ENCODE data around the gene IL1A. TPM values are rescaled to one million over a fixed set of nuclear protein-coding genes. Genes with fewer than 3 reads are reported as not detected.

The IL1A gene
- total and polyA plus RNA-seq, 2 donors (not counting 3 experiments of a cell fraction or from before 2014, with no cell fraction given): 0.29 to 1.4 TPM

DNA sequence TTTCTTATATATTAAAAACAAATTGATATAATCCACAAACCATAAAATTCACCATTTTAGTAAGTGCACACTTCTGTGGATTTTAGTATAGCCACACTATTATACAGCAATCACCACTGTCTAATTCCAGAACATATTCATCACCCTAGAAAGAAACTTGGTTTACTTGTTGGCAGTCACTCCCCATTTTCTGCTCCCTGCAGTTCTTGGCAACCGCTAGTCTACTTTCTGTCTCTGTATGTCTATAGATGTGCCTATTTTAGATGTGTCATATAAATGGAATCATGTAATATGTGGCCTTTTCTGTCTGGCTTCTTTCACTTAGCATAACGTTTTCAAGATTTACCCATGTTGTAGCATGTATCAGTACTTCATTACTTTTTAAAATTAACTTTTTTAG, 25.6 kb downstream of the IL1A start:
- no TSS peak for BruUV-seq (replicated peaks)
- no peak overlapping the region for H3K27ac ChIP-seq (ENCODE audit: insufficient read depth, low read depth, low read length)
- no peak overlapping the region for H2AFZ ChIP-seq (ENCODE audit: low read depth, low read length)
- H3K9me1 ChIP-seq (replicated peaks; ENCODE audit: control insufficient read depth, extremely low read depth, insufficient read depth, low read length): no peaks in the 10 kb centered on the region
- no peak overlapping the region for H3K4me3 ChIP-seq (replicated peaks in 1 of 3; ENCODE audit: insufficient read depth in 1 of 3, low read depth in 1 of 3, low read length in 3 of 3)
- peaks cover 55% of the 10 kb centered on the region for H3K79me2 ChIP-seq (ENCODE audit: control insufficient read depth, insufficient read depth, low read length)
- intact Hi-C loops (cut with micrococcal nuclease) (no loop called here), dilution Hi-C loops (cut with MboI; ENCODE audit: extremely low pct_ligation_motif_present, low sequenced_read_pairs) (loop anchor here (25.0 kb wide), 1 partner anchor 179 kb away; no protein-coding TSS in a partner anchor)
- peaks cover 0 to 28% of the 10 kb centered on the region in 2 experiments for H3K36me3 ChIP-seq (ENCODE audit: control insufficient read depth in 2 of 2, extremely low read depth in 1 of 2, insufficient read depth in 2 of 2, low read length in 2 of 2)
- H3K9me3 ChIP-seq (replicated peaks; ENCODE audit: control insufficient read depth, insufficient read depth, low read length): no peaks in the 10 kb centered on the region
- H3K27me3 ChIP-seq (ENCODE audit: control insufficient read depth in 2 of 2, insufficient read depth in 2 of 2, low read length in 2 of 2): no peaks in the 10 kb centered on the region
- peaks cover 15% of the 10 kb centered on the region for H3K4me1 ChIP-seq (ENCODE audit: control insufficient read depth, extremely low read depth, insufficient read depth, low read length)
- H3K9ac ChIP-seq (replicated peaks; ENCODE audit: extremely low read depth, insufficient read depth, low read length): no peak overlapping the region
- no peak for FAIRE-seq
- H4K20me1 ChIP-seq (replicated peaks; ENCODE audit: control insufficient read depth, extremely low read depth, insufficient read depth, low read length): no peaks in the 10 kb centered on the region
- H3K4me2 ChIP-seq (ENCODE audit: insufficient read depth, low read length): no peak overlapping the region
- no peak for TF ChIP-seq MYC (IDR thresholded peaks at IDR 0.05; ENCODE audit: low read depth, low read length)
- TF ChIP-seq JUN (IDR thresholded peaks at IDR 0.05; ENCODE audit: borderline replicate concordance, insufficient read depth, insufficient read length, low read depth): no peak
- TF ChIP-seq EZH2 (IDR thresholded peaks at IDR 0.05; ENCODE audit: borderline replicate concordance, low read depth, low read length, severe bottlenecking): no peak
- no peak for TF ChIP-seq GATA2 (IDR thresholded peaks at IDR 0.05; ENCODE audit: insufficient read depth, insufficient read length, low read depth, low read length)
- DNase-seq (ENCODE audit: low read depth, low spot score): no peak
- ChIA-PET POLR2A (no interaction called here), CTCF (no interaction called here)

DNA sequence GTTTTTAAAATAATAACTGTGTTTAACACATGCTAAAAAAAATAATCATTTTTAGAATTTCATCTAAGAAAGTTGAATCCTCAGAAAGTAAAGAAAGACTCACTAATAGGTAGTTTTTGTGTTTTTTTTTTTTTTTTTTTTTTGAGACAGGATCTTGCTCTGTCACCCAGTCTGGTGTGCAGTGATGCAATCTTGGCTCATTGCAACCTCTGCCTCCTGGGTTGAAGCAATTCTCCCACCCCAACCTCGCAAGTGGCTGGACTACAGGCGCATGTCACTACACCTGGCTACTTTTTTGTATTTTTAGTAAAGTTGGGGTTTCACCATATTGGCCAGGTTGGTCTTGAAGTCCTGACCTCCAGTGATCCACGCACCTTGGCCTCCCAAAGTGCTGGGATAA, 27.0 kb downstream of the IL1A start:
- H3K27ac ChIP-seq (ENCODE audit: insufficient read depth, low read depth, low read length): no peak overlapping the region
- CTCF ChIA-PET: no interaction called here
- H3K4me1 ChIP-seq (ENCODE audit: control insufficient read depth, extremely low read depth, insufficient read depth, low read length): peaks cover 4% of the 10 kb centered on the region
- no peaks in the 10 kb centered on the region for H3K9me1 ChIP-seq (replicated peaks; ENCODE audit: control insufficient read depth, extremely low read depth, insufficient read depth, low read length)
- no peaks in the 10 kb centered on the region for H4K20me1 ChIP-seq (replicated peaks; ENCODE audit: control insufficient read depth, extremely low read depth, insufficient read depth, low read length)
- no peaks in the 10 kb centered on the region for H3K9me3 ChIP-seq (replicated peaks; ENCODE audit: control insufficient read depth, insufficient read depth, low read length)
- intact Hi-C loops (cut with micrococcal nuclease): no loop called here
- peaks cover 45% of the 10 kb centered on the region for H3K79me2 ChIP-seq (ENCODE audit: control insufficient read depth, insufficient read depth, low read length)
- no TSS peak for BruUV-seq (replicated peaks)
- no peaks in the 10 kb centered on the region for H3K27me3 ChIP-seq (ENCODE audit: control insufficient read depth in 2 of 2, insufficient read depth in 2 of 2, low read length in 2 of 2)
- H3K4me3 ChIP-seq (replicated peaks in 1 of 3; ENCODE audit: insufficient read depth in 1 of 3, low read depth in 1 of 3, low read length in 3 of 3): no peak overlapping the region
- no peak overlapping the region for H3K4me2 ChIP-seq (ENCODE audit: insufficient read depth, low read length)
- TF ChIP-seq, protein P1, sequence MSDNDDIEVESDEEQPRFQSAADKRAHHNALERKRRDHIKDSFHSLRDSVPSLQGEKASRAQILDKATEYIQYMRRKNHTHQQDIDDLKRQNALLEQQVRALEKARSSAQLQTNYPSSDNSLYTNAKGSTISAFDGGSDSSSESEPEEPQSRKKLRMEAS (IDR thresholded peaks at IDR 0.05; ENCODE audit: insufficient read depth, insufficient read length): no peak
- TF ChIP-seq, protein P2, sequence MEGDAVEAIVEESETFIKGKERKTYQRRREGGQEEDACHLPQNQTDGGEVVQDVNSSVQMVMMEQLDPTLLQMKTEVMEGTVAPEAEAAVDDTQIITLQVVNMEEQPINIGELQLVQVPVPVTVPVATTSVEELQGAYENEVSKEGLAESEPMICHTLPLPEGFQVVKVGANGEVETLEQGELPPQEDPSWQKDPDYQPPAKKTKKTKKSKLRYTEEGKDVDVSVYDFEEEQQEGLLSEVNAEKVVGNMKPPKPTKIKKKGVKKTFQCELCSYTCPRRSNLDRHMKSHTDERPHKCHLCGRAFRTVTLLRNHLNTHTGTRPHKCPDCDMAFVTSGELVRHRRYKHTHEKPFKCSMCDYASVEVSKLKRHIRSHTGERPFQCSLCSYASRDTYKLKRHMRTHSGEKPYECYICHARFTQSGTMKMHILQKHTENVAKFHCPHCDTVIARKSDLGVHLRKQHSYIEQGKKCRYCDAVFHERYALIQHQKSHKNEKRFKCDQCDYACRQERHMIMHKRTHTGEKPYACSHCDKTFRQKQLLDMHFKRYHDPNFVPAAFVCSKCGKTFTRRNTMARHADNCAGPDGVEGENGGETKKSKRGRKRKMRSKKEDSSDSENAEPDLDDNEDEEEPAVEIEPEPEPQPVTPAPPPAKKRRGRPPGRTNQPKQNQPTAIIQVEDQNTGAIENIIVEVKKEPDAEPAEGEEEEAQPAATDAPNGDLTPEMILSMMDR (IDR thresholded peaks at IDR 0.05; ENCODE audit: extremely low read depth in 1 of 2, insufficient read depth in 1 of 2, low read depth in 1 of 2, low read length in 2 of 2): no peak
- TF ChIP-seq EZH2 (IDR thresholded peaks at IDR 0.05; ENCODE audit: borderline replicate concordance, low read depth, low read length, severe bottlenecking): no peak
- no peak for TF ChIP-seq FOS (IDR thresholded peaks at IDR 0.05; ENCODE audit: borderline replicate concordance, insufficient read depth, low read length)
- TF ChIP-seq POLR2A (IDR thresholded peaks at IDR 0.05; ENCODE audit: low read depth, low read length): no peak
- TF ChIP-seq GATA2 (IDR thresholded peaks at IDR 0.05; ENCODE audit: insufficient read depth, insufficient read length, low read depth, low read length): no peak
- no peak for TF ChIP-seq JUN (IDR thresholded peaks at IDR 0.05; ENCODE audit: borderline replicate concordance, insufficient read depth, insufficient read length, low read depth)
- TF ChIP-seq MYC (IDR thresholded peaks at IDR 0.05; ENCODE audit: low read depth, low read length): no peak
- no peak for TF ChIP-seq POLR2AphosphoS5 (IDR thresholded peaks at IDR 0.05; ENCODE audit: insufficient read depth, low read depth, low read length)
- no peak overlapping the region for H2AFZ ChIP-seq (ENCODE audit: low read depth, low read length)
- peaks cover 0 to 30% of the 10 kb centered on the region in 2 experiments for H3K36me3 ChIP-seq (ENCODE audit: control insufficient read depth in 2 of 2, extremely low read depth in 1 of 2, insufficient read depth in 2 of 2, low read length in 2 of 2)
- POLR2A ChIA-PET: no interaction called here
- dilution Hi-C loops (cut with MboI; ENCODE audit: extremely low pct_ligation_motif_present, low sequenced_read_pairs): loop anchor here (25.0 kb wide), 1 partner anchor 180 kb away; no protein-coding TSS in a partner anchor
- H3K9ac ChIP-seq (replicated peaks; ENCODE audit: extremely low read depth, insufficient read depth, low read length): no peak overlapping the region
- FAIRE-seq (no peak), DNase-seq (ENCODE audit: low read depth, low spot score) (no peak)

All from endothelial cell of umbilical vein (primary cell).